ENCODE data around the gene KIZ.

The KIZ gene

DNA sequence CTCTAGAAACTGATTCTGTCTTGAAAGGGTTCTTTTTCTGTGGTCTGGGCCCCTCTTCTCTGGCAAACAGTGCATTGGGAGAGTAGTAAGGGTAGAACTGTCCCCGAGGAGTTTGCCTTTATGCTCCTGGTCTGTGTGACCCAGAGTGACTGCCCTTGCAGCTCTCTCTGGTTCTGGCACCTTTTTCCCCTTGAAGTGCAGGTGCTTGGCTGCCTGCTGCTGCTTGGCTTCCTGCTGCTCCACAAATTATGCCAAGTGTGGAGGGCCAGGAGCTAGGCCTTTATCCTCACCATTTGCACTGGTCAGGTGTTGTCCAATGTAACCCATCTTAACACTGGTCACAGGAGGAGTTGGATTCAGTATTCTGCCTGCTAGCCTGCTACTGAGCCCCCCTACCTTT, 11.2 kb downstream of the KIZ start:
- no peak for DNase-seq (ENCODE audit: low spot score)
- no peak for TF ChIP-seq CTCF (IDR thresholded peaks at IDR 0.05)
- no peak overlapping the region for H3K27ac ChIP-seq
- no peak overlapping the region for H3K4me3 ChIP-seq

DNA sequence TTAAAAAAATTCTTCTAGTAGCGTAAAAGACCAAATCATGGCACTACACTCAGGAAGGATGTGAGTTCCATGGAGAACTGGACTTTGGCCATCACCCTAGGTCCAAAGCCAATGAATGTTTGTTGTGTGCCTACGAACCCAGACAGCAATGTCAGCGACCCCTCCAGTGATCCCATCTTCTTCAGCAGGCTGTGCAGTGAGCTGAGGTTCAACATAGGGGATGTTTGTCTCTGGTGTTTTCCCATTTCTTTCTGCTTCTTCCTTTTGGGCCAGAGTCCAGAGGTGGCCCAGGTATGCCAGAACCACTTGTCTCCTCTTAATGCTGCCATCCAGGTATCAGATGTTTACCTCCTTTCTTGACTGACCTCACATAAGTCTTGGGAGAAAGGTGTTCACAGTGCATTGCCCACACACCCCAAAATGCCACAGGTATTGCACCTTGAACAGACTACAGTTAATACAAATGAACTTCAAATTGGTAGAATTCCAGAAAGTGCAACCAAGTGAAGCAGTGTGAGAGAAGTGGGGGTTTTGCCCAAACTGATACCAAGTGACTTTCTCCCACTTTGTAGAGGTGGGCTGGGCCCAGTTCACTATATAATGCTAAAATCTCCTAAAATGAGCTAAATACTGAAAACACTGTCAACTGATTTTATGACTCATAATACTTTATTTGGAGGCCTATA, 14.1 kb downstream of the KIZ start:
- H3K4me3 ChIP-seq: no peak overlapping the region
- no peak for DNase-seq (ENCODE audit: low spot score)
- no peak overlapping the region for H3K27ac ChIP-seq
- no peak for TF ChIP-seq CTCF (IDR thresholded peaks at IDR 0.05)

DNA sequence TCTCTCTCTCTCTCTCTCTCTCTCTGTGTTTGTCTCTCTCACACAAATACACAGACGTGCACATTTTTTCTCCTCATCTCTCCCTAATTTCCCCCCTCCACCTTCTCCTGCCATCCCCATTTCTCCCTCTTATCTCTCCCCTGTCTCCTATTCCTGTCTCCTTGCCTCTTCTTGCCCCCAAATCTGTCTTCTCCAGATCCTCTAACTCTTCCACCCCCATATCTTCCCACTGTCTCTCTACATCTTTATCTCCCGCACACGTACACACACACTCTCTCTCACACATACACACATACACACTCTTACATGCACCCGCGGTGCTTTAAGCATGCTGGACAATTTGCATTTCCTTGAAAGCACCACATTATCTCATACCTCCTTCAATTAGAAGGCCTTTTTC, 15.9 kb downstream of the KIZ start:
- DNase-seq (ENCODE audit: low spot score): no peak
- no peak overlapping the region for H3K4me3 ChIP-seq
- no peak for TF ChIP-seq CTCF (IDR thresholded peaks at IDR 0.05)
- no peak overlapping the region for H3K27ac ChIP-seq

- DNase-seq (ENCODE audit: low spot score): no peak
- H3K4me3 ChIP-seq: no peak overlapping the region
- H3K27ac ChIP-seq: no peak overlapping the region
- no peak for TF ChIP-seq CTCF (IDR thresholded peaks at IDR 0.05)
Measured at GRCh38 chr20:21143194-21143890, 17.5 kb downstream of the KIZ start.

GRCh38 chr20:21145424-21145823, 19.5 kb downstream of the KIZ start:
- no peak for DNase-seq (ENCODE audit: low spot score)
- TF ChIP-seq CTCF (IDR thresholded peaks at IDR 0.05): no peak
- Histone ChIP-seq H3K4me3 (no peak overlapping the region), H3K27ac (no peak overlapping the region)

- TF ChIP-seq CTCF (IDR thresholded peaks at IDR 0.05): no peak
- DNase-seq (ENCODE audit: low spot score): no peak
- H3K27ac ChIP-seq: no peak overlapping the region
- H3K4me3 ChIP-seq: no peak overlapping the region
Measured at GRCh38 chr20:21146215-21146614, 20.3 kb downstream of the KIZ start.

DNA sequence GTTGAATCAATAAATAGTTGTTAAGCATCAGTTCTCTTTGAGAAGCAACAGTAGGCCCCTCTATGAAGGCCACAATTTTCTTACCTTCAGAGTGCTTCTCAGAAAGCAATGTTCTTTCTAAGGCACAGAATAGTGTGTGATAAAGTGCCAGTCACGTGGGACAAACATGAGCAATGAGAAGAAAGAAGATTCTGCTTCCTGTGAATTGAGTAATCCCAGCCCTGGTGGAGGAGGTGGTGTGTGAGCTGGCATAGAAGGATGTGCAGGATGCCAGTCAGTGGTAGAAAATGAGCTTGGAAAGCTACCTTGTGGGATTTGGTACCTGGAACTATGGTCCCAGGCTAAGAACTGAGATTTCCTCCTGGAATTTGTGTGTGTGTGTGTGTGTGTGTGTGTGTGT, 21.7 kb downstream of the KIZ start:
- no peak for DNase-seq (ENCODE audit: low spot score)
- no peak for TF ChIP-seq CTCF (IDR thresholded peaks at IDR 0.05)
- no peak overlapping the region for H3K4me3 ChIP-seq
- no peak overlapping the region for H3K27ac ChIP-seq
